ENCODE results near the gene IMMP2L. TPM values are rescaled to one million over a fixed set of nuclear protein-coding genes. Genes with fewer than 3 reads are reported as not detected.

IMMP2L gene
- total RNA-seq, 1 donor from 2014 or later: 11.2 TPM

DNA sequence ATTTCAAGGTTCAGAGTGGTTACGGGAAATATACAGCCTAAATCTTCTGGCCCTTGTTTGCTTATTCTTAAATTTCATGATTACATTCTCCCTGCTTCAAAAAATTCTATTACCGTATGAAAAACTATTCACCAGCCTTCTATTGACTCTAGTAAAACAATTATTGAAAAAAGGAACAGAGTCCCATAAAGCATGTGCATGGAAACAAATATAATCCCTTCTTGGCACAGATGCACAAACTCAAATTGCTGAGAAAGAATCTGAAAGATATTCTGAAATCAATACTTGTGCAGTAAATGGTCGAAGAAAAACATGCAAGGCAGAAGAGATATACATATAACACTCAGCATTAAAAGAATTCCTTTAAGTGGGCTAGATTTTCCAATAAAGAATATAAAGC lies 387.8 kb downstream of the IMMP2L start:
- DNase-seq (ENCODE audit: low spot score): no peak

DNA sequence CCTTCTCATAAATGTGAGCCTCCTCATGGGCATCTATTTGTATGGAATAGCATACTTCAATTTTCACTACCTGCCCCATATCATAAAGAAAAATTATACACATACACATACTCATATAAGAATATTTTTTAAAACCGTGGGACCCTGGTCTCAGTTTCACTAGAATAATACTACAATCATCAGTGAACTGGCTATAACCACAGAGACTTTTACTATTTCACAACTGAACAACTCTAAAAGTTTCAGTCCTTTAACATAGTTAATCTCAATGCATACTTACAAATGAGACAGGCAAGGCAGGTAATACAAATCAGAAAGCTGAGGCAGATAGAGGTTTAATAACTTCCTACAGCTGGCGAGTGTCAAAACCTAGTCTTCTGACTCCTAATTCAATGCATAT lies 388.3 kb downstream of the IMMP2L start:
- no peak for DNase-seq (ENCODE audit: low spot score)
- TF ChIP-seq, protein P1, sequence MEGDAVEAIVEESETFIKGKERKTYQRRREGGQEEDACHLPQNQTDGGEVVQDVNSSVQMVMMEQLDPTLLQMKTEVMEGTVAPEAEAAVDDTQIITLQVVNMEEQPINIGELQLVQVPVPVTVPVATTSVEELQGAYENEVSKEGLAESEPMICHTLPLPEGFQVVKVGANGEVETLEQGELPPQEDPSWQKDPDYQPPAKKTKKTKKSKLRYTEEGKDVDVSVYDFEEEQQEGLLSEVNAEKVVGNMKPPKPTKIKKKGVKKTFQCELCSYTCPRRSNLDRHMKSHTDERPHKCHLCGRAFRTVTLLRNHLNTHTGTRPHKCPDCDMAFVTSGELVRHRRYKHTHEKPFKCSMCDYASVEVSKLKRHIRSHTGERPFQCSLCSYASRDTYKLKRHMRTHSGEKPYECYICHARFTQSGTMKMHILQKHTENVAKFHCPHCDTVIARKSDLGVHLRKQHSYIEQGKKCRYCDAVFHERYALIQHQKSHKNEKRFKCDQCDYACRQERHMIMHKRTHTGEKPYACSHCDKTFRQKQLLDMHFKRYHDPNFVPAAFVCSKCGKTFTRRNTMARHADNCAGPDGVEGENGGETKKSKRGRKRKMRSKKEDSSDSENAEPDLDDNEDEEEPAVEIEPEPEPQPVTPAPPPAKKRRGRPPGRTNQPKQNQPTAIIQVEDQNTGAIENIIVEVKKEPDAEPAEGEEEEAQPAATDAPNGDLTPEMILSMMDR (IDR thresholded peaks at IDR 0.05; ENCODE audit: unreplicated experiment): no peak
- Mint-ChIP-seq H3K9me3 (ENCODE audit: unreplicated experiment) (no peaks in the 10 kb centered on the region), H3K27me3 (ENCODE audit: unreplicated experiment) (no peaks in the 10 kb centered on the region), H3K36me3 (ENCODE audit: low read depth, unreplicated experiment) (no peaks in the 10 kb centered on the region), H3K27ac (ENCODE audit: unreplicated experiment) (no peak overlapping the region), H3K4me1 (ENCODE audit: unreplicated experiment) (no peaks in the 10 kb centered on the region), H3K4me3 (ENCODE audit: unreplicated experiment) (no peak overlapping the region)

More for the DNA sequence above, 387.8 kb downstream of the IMMP2L start:
- H3K4me1 Mint-ChIP-seq (ENCODE audit: unreplicated experiment): no peaks in the 10 kb centered on the region
- H3K27ac Mint-ChIP-seq (ENCODE audit: unreplicated experiment): no peak overlapping the region
- H3K36me3 Mint-ChIP-seq (ENCODE audit: low read depth, unreplicated experiment): no peaks in the 10 kb centered on the region
- no peaks in the 10 kb centered on the region for H3K27me3 Mint-ChIP-seq (ENCODE audit: unreplicated experiment)
- TF ChIP-seq, protein P1 (IDR thresholded peaks at IDR 0.05; ENCODE audit: unreplicated experiment): no peak
- H3K4me3 Mint-ChIP-seq (ENCODE audit: unreplicated experiment): no peak overlapping the region
- H3K9me3 Mint-ChIP-seq (ENCODE audit: unreplicated experiment): no peaks in the 10 kb centered on the region

DNA sequence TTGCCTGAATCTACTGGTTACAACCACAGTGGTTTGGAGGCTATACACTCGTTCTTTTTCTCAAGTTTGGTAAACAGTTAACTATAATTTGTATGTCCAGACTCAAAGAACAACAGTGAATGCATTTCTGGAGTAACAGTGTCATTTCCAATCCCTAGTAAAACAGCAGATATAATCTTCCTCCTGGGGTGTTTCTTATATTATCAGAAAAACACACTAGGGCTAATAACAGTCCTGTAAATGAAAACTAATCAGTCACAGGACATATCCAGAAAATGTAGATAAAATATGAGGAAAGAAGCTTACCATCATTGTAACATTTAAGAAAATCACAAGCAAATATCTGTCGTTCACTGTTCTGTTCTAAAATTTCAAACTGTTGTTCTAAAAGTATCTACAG lies 388.8 kb downstream of the IMMP2L start:
- DNase-seq (ENCODE audit: low spot score): no peak
- TF ChIP-seq, protein P1 (IDR thresholded peaks at IDR 0.05; ENCODE audit: unreplicated experiment): no peak
- H3K4me3 Mint-ChIP-seq (ENCODE audit: unreplicated experiment): no peak overlapping the region

DNA sequence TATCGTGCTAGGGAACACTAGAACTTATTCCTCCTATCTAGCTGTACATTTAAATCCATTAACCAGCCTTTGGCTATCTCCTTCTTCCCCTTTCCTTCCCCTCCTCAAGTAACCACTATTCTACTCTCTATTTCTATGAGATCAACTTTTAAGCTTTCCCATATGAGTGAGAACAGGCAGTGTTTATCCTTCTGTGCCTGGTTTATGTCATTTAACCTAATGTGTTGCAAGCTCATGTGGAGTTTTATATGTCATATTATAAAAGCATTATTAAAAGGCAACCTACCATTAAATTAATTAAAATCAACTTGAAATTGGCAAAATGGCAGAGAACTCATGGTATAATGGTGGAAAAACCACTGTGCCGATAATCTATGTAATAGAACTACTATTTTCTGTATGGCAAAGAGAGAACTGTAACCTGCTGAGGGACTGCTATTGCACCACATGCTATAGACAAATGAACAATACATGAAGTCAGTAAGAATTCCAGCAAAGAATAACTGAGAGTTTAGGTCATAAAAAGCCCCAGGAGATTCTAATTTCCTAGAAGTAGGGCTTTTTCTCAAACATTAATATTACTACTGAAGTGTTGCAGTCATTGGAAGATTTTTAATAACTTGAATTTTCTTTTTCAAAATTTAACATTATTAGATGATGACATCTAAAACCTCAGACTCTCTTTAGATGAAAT lies 389.6 kb downstream of the IMMP2L start:
- H3K27me3 Mint-ChIP-seq (ENCODE audit: unreplicated experiment): no peaks in the 10 kb centered on the region
- H3K36me3 Mint-ChIP-seq (ENCODE audit: low read depth, unreplicated experiment): no peaks in the 10 kb centered on the region
- TF ChIP-seq, protein P1 (IDR thresholded peaks at IDR 0.05; ENCODE audit: unreplicated experiment): no peak
- DNase-seq (ENCODE audit: low spot score): no peak
- no peaks in the 10 kb centered on the region for H3K4me1 Mint-ChIP-seq (ENCODE audit: unreplicated experiment)
- H3K27ac Mint-ChIP-seq (ENCODE audit: unreplicated experiment): no peak overlapping the region
- no peaks in the 10 kb centered on the region for H3K9me3 Mint-ChIP-seq (ENCODE audit: unreplicated experiment)
- H3K4me3 Mint-ChIP-seq (ENCODE audit: unreplicated experiment): no peak overlapping the region

More for the DNA sequence above, 388.8 kb downstream of the IMMP2L start:
- Mint-ChIP-seq H3K4me1 (ENCODE audit: unreplicated experiment) (no peaks in the 10 kb centered on the region), H3K27ac (ENCODE audit: unreplicated experiment) (no peak overlapping the region), H3K36me3 (ENCODE audit: low read depth, unreplicated experiment) (no peaks in the 10 kb centered on the region), H3K9me3 (ENCODE audit: unreplicated experiment) (no peaks in the 10 kb centered on the region), H3K27me3 (ENCODE audit: unreplicated experiment) (no peaks in the 10 kb centered on the region)

DNA sequence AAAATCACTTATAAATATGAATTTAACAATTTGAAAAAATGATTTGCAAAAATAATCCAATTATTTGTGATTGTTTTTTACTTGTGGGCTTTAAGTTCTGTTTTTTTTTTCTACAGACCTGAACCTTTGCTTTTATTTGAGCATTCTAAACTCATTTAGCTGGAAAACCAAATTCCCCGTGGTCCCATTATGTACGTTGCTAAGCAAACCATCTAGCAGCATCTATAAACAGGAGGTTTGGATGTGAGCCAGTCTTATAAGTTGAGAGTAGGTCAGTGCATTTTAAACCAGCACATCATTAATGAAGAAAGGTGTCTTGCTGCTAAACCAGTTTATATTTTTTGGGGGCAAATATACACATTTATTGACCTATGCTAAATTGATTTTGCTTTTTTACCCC lies 394.1 kb downstream of the IMMP2L start:
- Mint-ChIP-seq H3K4me1 (ENCODE audit: unreplicated experiment) (peaks cover 11% of the 10 kb centered on the region), H3K27me3 (ENCODE audit: unreplicated experiment) (peaks cover 1% of the 10 kb centered on the region), H3K4me3 (ENCODE audit: unreplicated experiment) (no peak overlapping the region), H3K27ac (ENCODE audit: unreplicated experiment) (no peak overlapping the region), H3K36me3 (ENCODE audit: low read depth, unreplicated experiment) (no peaks in the 10 kb centered on the region), H3K9me3 (ENCODE audit: unreplicated experiment) (no peaks in the 10 kb centered on the region)
- no peak for DNase-seq (ENCODE audit: low spot score)
- TF ChIP-seq, protein P1 (IDR thresholded peaks at IDR 0.05; ENCODE audit: unreplicated experiment): no peak
